ENCODE results near the gene ABHD15.
A peak's percentile ranks its signal among the peaks of the same experiment; 100 is the strongest.
"Not testable (repeated sequence)": the region's sequence is repeated elsewhere in the genome, so short reads cannot be mapped to it uniquely, and the experiment has no call there.

The ABHD15 gene

DNA sequence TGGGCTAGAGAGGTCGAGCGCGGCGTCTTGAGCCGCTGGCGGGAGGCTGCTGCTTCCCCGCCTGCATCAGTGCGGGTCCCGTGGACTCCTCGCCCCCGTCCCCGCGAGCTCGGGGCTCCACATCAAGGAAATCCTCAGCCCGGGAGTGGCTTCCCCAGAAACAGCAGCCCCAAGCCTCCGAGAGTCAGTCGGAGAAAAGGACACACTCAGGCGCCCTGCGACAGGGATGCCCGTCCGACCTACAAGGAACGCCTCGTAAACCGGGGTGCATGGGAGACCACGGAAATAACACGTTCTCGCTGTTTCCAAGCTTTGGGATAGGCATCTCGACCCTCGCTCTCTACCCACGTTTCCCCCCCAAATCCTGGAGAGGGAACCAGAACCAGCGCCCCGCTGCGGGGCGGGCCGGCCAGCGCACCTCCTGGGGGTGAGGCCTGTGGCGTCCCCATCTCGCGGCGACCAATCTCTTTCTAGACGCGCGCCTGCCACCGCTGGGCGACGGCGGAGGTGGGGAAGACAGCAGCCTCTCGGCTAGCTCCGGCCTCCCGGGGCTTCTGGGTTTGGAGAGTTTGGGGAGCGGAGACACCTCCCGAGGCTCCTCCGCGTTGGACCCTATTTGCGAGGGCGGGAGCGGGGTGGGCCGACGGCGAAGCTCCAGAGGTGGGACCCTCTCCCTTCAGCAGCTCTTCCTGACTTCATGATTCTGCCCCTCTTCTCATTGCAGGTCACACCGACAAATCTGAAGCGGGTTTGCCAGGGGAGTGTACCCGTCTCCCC lies 905 bp upstream of the ABHD15 start:
- DNase-seq (ENCODE audit: low read depth in 1 of 2, low spot score in 1 of 2): peak; percentile 85 to 95
- no peak for TF ChIP-seq JUND (IDR thresholded peaks at IDR 0.05; ENCODE audit: low read depth)
- in situ Hi-C loops (cut with HindIII; ENCODE audit: low pct_unique_long_range_greater_than_20kb, low sequenced_read_pairs): no loop called here

DNA sequence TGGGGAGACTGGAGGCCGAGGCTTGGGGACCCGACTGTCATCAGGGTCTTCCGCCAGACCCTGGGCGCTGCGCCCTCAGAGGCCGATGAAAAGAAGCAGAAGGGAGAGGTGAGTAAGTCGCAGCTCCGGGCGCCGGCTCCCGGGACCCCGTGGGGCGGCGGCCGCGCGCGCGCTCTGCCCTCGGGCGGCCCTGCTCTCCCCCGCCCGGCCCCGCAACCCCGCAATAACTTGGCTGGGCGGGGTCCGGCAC lies 392 bp upstream of the ABHD15 start:
- DNase-seq (ENCODE audit: low read depth in 1 of 2, low spot score in 1 of 2): peak in 1 of 2 experiments; percentile 47
- in situ Hi-C loops (cut with HindIII; ENCODE audit: low pct_unique_long_range_greater_than_20kb, low sequenced_read_pairs): no loop called here
- no peak for TF ChIP-seq JUND (IDR thresholded peaks at IDR 0.05; ENCODE audit: low read depth)

- in situ Hi-C loops (cut with HindIII; ENCODE audit: low pct_unique_long_range_greater_than_20kb, low sequenced_read_pairs): no loop called here
- TF ChIP-seq JUND (IDR thresholded peaks at IDR 0.05; ENCODE audit: low read depth): no peak
- peak in 1 of 2 experiments; percentile 58 for DNase-seq (ENCODE audit: low read depth in 1 of 2, low spot score in 1 of 2)
Measured at GRCh38 chr17:29565643-29566472, 979 bp downstream of the ABHD15 start.

- in situ Hi-C loops (cut with HindIII; ENCODE audit: low pct_unique_long_range_greater_than_20kb, low sequenced_read_pairs): no loop called here
- TF ChIP-seq JUND (IDR thresholded peaks at IDR 0.05; ENCODE audit: low read depth): no peak
- DNase-seq (ENCODE audit: low read depth in 1 of 2, low spot score in 1 of 2): no peak
Measured at GRCh38 chr17:29563816-29564215, 3.0 kb downstream of the ABHD15 start.

- in situ Hi-C loops (cut with HindIII; ENCODE audit: low pct_unique_long_range_greater_than_20kb, low sequenced_read_pairs): no loop called here
- DNase-seq (ENCODE audit: low read depth in 1 of 2, low spot score in 1 of 2): no peak
- TF ChIP-seq JUND (IDR thresholded peaks at IDR 0.05; ENCODE audit: low read depth): no peak
Measured at GRCh38 chr17:29562615-29563014, 4.2 kb downstream of the ABHD15 start.

GRCh38 chr17:29561554-29562517 lies 5.0 kb downstream of the ABHD15 start:
- DNase-seq (ENCODE audit: low read depth in 1 of 2, low spot score in 1 of 2): no peak
- in situ Hi-C loops (cut with HindIII; ENCODE audit: low pct_unique_long_range_greater_than_20kb, low sequenced_read_pairs): no loop called here
- no peak for TF ChIP-seq JUND (IDR thresholded peaks at IDR 0.05; ENCODE audit: low read depth)

DNA sequence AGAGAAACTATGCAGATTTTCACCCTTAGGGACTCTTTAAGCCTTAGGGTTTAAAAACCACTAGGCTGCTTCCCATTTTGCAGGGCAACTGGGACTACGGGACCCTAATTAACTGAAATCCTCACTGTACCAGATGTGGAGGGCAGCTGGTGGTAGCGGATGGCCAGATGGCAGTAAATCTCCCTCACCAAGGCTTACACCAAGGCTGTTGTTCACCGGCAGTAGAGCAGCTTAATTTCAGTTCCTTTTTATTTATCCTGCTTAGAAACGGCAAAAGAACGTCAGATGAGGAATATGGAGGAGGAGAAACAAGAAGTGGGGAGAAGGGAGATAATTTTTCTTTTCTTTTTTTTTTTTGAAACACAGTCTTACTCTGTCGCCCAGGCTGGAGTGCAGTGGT lies 6.5 kb downstream of the ABHD15 start:
- in situ Hi-C loops (cut with HindIII; ENCODE audit: low pct_unique_long_range_greater_than_20kb, low sequenced_read_pairs): no loop called here
- no peak for DNase-seq (ENCODE audit: low read depth in 1 of 2, low spot score in 1 of 2)
- TF ChIP-seq JUND (IDR thresholded peaks at IDR 0.05; ENCODE audit: low read depth): no peak

- in situ Hi-C loops (cut with HindIII; ENCODE audit: low pct_unique_long_range_greater_than_20kb, low sequenced_read_pairs): no loop called here
- no peak for TF ChIP-seq JUND (IDR thresholded peaks at IDR 0.05; ENCODE audit: low read depth)
- DNase-seq (ENCODE audit: low read depth in 1 of 2, low spot score in 1 of 2): peak; percentile 58 to 77
Measured at GRCh38 chr17:29559640-29560039, 7.2 kb downstream of the ABHD15 start.

GRCh38 chr17:29558139-29558538 lies 8.7 kb downstream of the ABHD15 start:
- in situ Hi-C loops (cut with HindIII; ENCODE audit: low pct_unique_long_range_greater_than_20kb, low sequenced_read_pairs): not testable (repeated sequence)

GRCh38 chr17:29557739-29558116 lies 9.1 kb downstream of the ABHD15 start:
- in situ Hi-C loops (cut with HindIII; ENCODE audit: low pct_unique_long_range_greater_than_20kb, low sequenced_read_pairs): no loop called here
- DNase-seq (ENCODE audit: low read depth in 1 of 2, low spot score in 1 of 2): no peak
- no peak for TF ChIP-seq JUND (IDR thresholded peaks at IDR 0.05; ENCODE audit: low read depth)

More at GRCh38 chr17:29558139-29558538, 8.7 kb downstream of the ABHD15 start:
- DNase-seq (ENCODE audit: low read depth in 1 of 2, low spot score in 1 of 2): not testable (repeated sequence)

DNA sequence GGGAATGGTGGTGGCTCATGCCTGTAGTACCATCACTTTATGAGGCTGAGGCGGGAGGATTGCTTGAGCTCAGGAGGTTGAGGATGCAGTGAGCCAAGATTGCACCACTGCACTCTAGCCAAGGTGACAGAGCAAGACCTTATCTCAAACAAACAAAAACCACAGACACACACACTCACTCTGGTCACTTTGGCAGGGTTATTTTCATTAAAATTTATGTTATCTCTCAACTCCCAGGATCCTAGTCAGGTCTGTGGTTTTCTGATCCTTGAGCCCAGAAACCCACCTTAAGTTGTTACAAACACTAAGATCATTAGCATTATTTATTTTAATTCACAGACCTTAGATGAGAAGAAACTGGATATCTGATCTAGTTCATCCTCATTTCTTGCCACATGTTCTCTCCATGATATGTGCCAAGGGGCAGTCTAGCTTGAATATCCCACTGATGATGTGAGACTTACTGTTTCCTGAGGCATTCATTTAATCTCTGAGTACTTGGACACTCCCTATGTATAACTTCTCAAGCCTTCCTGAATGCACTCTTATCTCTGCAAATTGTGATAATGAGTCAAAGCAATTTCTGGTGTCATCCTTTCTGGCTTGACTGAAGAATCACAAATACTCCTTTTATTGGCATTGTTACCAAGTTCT lies 9.6 kb downstream of the ABHD15 start:
- TF ChIP-seq JUND (IDR thresholded peaks at IDR 0.05; ENCODE audit: low read depth): no peak
- DNase-seq (ENCODE audit: low read depth in 1 of 2, low spot score in 1 of 2): no peak
- in situ Hi-C loops (cut with HindIII; ENCODE audit: low pct_unique_long_range_greater_than_20kb, low sequenced_read_pairs): no loop called here

DNA sequence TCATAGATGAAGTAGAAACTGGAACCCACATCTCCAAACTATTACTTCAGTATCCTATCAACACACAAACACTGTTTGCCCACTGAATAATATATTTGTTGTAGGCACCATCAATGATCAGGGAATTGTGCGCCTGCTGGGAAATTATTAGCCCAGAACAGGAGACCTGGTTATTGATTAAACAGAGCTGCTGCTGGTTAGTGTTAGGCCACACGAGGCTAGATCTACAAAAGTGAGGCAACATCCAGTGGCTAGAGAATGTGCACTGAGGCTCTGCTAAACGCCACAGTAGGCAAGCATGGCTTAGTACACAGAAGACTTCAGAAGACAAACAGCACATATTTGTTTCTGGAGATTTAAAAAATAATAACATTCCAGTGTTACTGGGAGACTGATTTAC lies 11.0 kb downstream of the ABHD15 start:
- in situ Hi-C loops (cut with HindIII; ENCODE audit: low pct_unique_long_range_greater_than_20kb, low sequenced_read_pairs): no loop called here
- TF ChIP-seq JUND (IDR thresholded peaks at IDR 0.05; ENCODE audit: low read depth): no peak
- no peak for DNase-seq (ENCODE audit: low read depth in 1 of 2, low spot score in 1 of 2)
